HS-5 (cell line): ENCODE results near the gene ORAI2.
"Not testable (repeated sequence)": the region's sequence is repeated elsewhere in the genome, so short reads cannot be mapped to it uniquely, and the experiment has no call there.

Experiments used
- DNase-seq: peaks from one replicate; pipeline ENCODE4 v3.0.0-alpha.2; 2012; ENCODE audit warnings: low read depth

ORAI2 gene

GRCh38 chr7:102469972-102470825, 36.8 kb downstream of the ORAI2 start:
- DNase-seq: no peak

- DNase-seq: no peak
These were observed 38.4 kb downstream of the ORAI2 start for GRCh38 chr7:102471791-102472125.

GRCh38 chr7:102472126-102473041, 39.0 kb downstream of the ORAI2 start:
- no peak for DNase-seq

GRCh38 chr7:102473271-102473991, 40.1 kb downstream of the ORAI2 start:
- no peak for DNase-seq

- not testable (repeated sequence) for DNase-seq
These were observed 40.7 kb downstream of the ORAI2 start for GRCh38 chr7:102474116-102474515.

GRCh38 chr7:102474736-102475435, 41.5 kb downstream of the ORAI2 start:
- not testable (repeated sequence) for DNase-seq

- not testable (repeated sequence) for DNase-seq
These were observed 45.2 kb downstream of the ORAI2 start, which contains the start of gene POLR2J for GRCh38 chr7:102478314-102479208. POLR2J (minus strand) TSS chr7:102478922; CDS start chr7:102478860, 62 bp downstream.

- not testable (repeated sequence) for DNase-seq
These were observed 45.8 kb downstream of the ORAI2 start for GRCh38 chr7:102479209-102479584.

GRCh38 chr7:102479982-102480637, 46.7 kb downstream of the ORAI2 start:
- DNase-seq: not testable (repeated sequence)

GRCh38 chr7:102481962-102482361, 48.6 kb downstream of the ORAI2 start:
- DNase-seq: not testable (repeated sequence)

GRCh38 chr7:102484317-102484716, 50.9 kb downstream of the ORAI2 start:
- not testable (repeated sequence) for DNase-seq

- not testable (repeated sequence) for DNase-seq
These were observed 57.2 kb downstream of the ORAI2 start for GRCh38 chr7:102490529-102491075.

- not testable (repeated sequence) for DNase-seq
These were observed 60.0 kb downstream of the ORAI2 start for GRCh38 chr7:102493220-102493935.

- not testable (repeated sequence) for DNase-seq
These were observed 60.7 kb downstream of the ORAI2 start for GRCh38 chr7:102494026-102494425.

- DNase-seq: not testable (repeated sequence)
These were observed 61.2 kb downstream of the ORAI2 start for GRCh38 chr7:102494473-102495149.

GRCh38 chr7:102496861-102497260, 63.5 kb downstream of the ORAI2 start:
- DNase-seq: not testable (repeated sequence)

- DNase-seq: not testable (repeated sequence)
These were observed 63.9 kb downstream of the ORAI2 start for GRCh38 chr7:102497308-102497707.

- not testable (repeated sequence) for DNase-seq
These were observed 64.9 kb downstream of the ORAI2 start for GRCh38 chr7:102498321-102498720.
